IMR-90 (cell line): ENCODE measurements around the gene AKT2. TPM values are rescaled to one million over a fixed set of nuclear protein-coding genes. Genes with fewer than 3 reads are reported as not detected.

ENCODE experiments used
- ATAC-seq: fragments of 200-7000 bp; cut with Tn5 transposase; 2 replicates; pipeline ENCODE4 v1.9.1; 2020; ENCODE audit warnings: low read depth, mild to moderate bottlenecking, moderate library complexity
- BruUV-seq: library from RNA; stranded (reverse); fragments of 400-500 nt; replicated peaks from 2 replicates; lab custom pipeline; 2021; lab: Mats Ljungman, UMichigan
- CTCF ChIA-PET: fragments of 300-600 bp; formaldehyde crosslinking; extraction: SDS; loops from one replicate; lab custom pipeline; 2021; ENCODE audit warnings: antibody characterized with exemption; lab: Yijun Ruan, JAX
- POLR2A ChIA-PET: fragments of 300-600 bp; sonication (Branson Sonifier 250); formaldehyde crosslinking; loops from one replicate; lab custom pipeline; 2022; ENCODE audit warnings: antibody characterized with exemption; ENCODE audit not compliant: unreplicated experiment; lab: Charles Lee
- DNase-seq: peaks from one replicate; pipeline ENCODE4 v3.0.0; 2013
- H2AFZ ChIP-seq: replicated peaks from 2 replicates; pipeline ENCODE3; 2013; ENCODE audit warnings: low read length, mild to moderate bottlenecking; ENCODE audit not compliant: poor library complexity
- H2AK5ac ChIP-seq: 2 replicates; pipeline ENCODE4 v1.6.1; 2013; ENCODE audit warnings: low read depth, low read length, inconsistent platforms
- H2AK9ac ChIP-seq: replicated peaks from 2 replicates; pipeline ENCODE3; 2013; ENCODE audit warnings: mild to moderate bottlenecking, low read depth, low read length, moderate library complexity; ENCODE audit not compliant: poor library complexity
- H2BK120ac ChIP-seq: 2 replicates; pipeline ENCODE4 v1.6.1; 2013; ENCODE audit warnings: low read depth, low read length, inconsistent platforms
- H2BK15ac ChIP-seq: 3 replicates; pipeline ENCODE4 v1.6.1; 2013; ENCODE audit warnings: low read depth, low read length, inconsistent platforms
- H2BK20ac ChIP-seq: 2 replicates; pipeline ENCODE4 v1.6.1; 2013; ENCODE audit warnings: low read depth, mild to moderate bottlenecking, inconsistent platforms, low read length, moderate library complexity
- H2BK5ac ChIP-seq: 2 replicates; pipeline ENCODE4 v1.6.1; 2013; ENCODE audit warnings: mild to moderate bottlenecking, low read depth, low read length, inconsistent platforms; ENCODE audit not compliant: poor library complexity, severe bottlenecking
- H3K14ac ChIP-seq: replicated peaks from 2 replicates; pipeline ENCODE4 v1.6.1; 2013; ENCODE audit warnings: low read depth, low read length, inconsistent platforms
- H3K18ac ChIP-seq: 2 replicates; pipeline ENCODE4 v1.6.1; 2013; ENCODE audit warnings: low read depth, low read length, control low read depth
- H3K23ac ChIP-seq: 2 replicates; pipeline ENCODE4 v1.6.1; 2013; ENCODE audit warnings: low read depth, low read length, inconsistent platforms
- H3K27ac ChIP-seq: 2 replicates; pipeline ENCODE4 v1.5.1; 2013; ENCODE audit warnings: mild to moderate bottlenecking, control low read depth, low read length; ENCODE audit not compliant: insufficient read depth
- H3K27me3 ChIP-seq: 2 replicates; pipeline ENCODE4 v1.6.1; 2013; ENCODE audit warnings: low read length; ENCODE audit not compliant: control insufficient read depth, insufficient read depth
- H3K36me3 ChIP-seq: 2 replicates; pipeline ENCODE4 v1.6.1; 2013; ENCODE audit warnings: low read length, mixed read lengths; ENCODE audit not compliant: control insufficient read depth, insufficient read depth
- H3K4ac ChIP-seq: 2 replicates; pipeline ENCODE4 v1.6.1; 2013; ENCODE audit warnings: low read depth, low read length, inconsistent platforms
- H3K4me1 ChIP-seq: 2 replicates; pipeline ENCODE4 v1.6.1; 2013; ENCODE audit warnings: low read length, mixed read lengths; ENCODE audit not compliant: control insufficient read depth, insufficient read depth
- H3K4me2 ChIP-seq: 2 replicates; pipeline ENCODE4 v1.6.1; 2013; ENCODE audit warnings: low read depth, mild to moderate bottlenecking, control low read depth, low read length, moderate library complexity
- H3K4me3 ChIP-seq: 2 replicates; pipeline ENCODE4 v1.5.1; 2013; ENCODE audit warnings: low read depth, mild to moderate bottlenecking, control low read depth, low read length, moderate library complexity; ENCODE audit not compliant: insufficient read depth
- H3K56ac ChIP-seq: 2 replicates; pipeline ENCODE4 v1.6.1; 2013; ENCODE audit warnings: low read length, inconsistent platforms; ENCODE audit not compliant: insufficient read depth; ENCODE audit errors: extremely low read depth
- H3K79me1 ChIP-seq, 2 experiments: 2 replicates each; pipeline ENCODE4 v1.6.1; 2013; ENCODE audit warnings: low read length in 2 of 2, inconsistent platforms in 1 of 2, low read depth in 1 of 2
- H3K9ac ChIP-seq: 2 replicates; pipeline ENCODE4 v1.6.1; 2013; ENCODE audit warnings: low read depth, low read length, control low read depth
- H3K9me1 ChIP-seq: 2 replicates; pipeline ENCODE4 v1.6.1; 2013; ENCODE audit warnings: low read length, inconsistent platforms; ENCODE audit not compliant: insufficient read depth
- H3K9me3 ChIP-seq: 2 replicates; pipeline ENCODE4 v1.6.1; 2013; ENCODE audit warnings: low read length; ENCODE audit not compliant: control insufficient read depth, insufficient read depth
- H4K20me1 ChIP-seq: 2 replicates; pipeline ENCODE4 v1.6.1; 2013; ENCODE audit warnings: low read length, inconsistent platforms; ENCODE audit not compliant: insufficient read depth
- H4K5ac ChIP-seq: 2 replicates; pipeline ENCODE4 v1.6.1; 2013; ENCODE audit warnings: mild to moderate bottlenecking, low read depth, low read length, control low read depth
- H4K8ac ChIP-seq, 2 experiments: 2 replicates each; pipeline ENCODE4 v1.6.1; 2013; ENCODE audit warnings: low read depth in 2 of 2, low read length in 2 of 2, control low read depth in 1 of 2, inconsistent platforms in 1 of 2
- H4K91ac ChIP-seq: 2 replicates; pipeline ENCODE4 v1.6.1; 2013; ENCODE audit warnings: low read depth, low read length, inconsistent platforms; ENCODE audit not compliant: insufficient read depth
- RAD21 ChIP-seq: IDR thresholded peaks from 2 replicates; pipeline ENCODE4 v1.6.1; 2012; ENCODE audit warnings: low read length, improper control_type of control experiment
- WGBS, 2 experiments: methylation state at CpG; one replicate each; pipeline versions ENCODE4 v1.1.5 to v1.1.7; 2013; ENCODE audit warnings: missing lambda C conversion rate in 2 of 2; ENCODE audit not compliant: insufficient read length in 1 of 2; ENCODE audit errors: extremely low coverage in 2 of 2; 5-methylcytosine and 5-hydroxymethylcytosine counted together
- dilution Hi-C: fragments of 300-500 bp; cut with HindIII; formaldehyde crosslinking; loops from one replicate; pipeline ENCODE4 v1.14.3; 2018; ENCODE audit warnings: low sequenced_read_pairs; ENCODE audit not compliant: unreplicated experiment
- in situ Hi-C: fragments of 300-500 bp; cut with MboI; formaldehyde crosslinking; loops from 3 replicates; pipeline ENCODE4 v1.14.3; 2019; ENCODE audit warnings: low sequenced_read_pairs, inconsistent platforms, mixed read lengths
- intact Hi-C: fragments of 100-400 bp; cut with micrococcal nuclease; formaldehyde crosslinking; loops from 2 replicates; pipeline ENCODE4 v1.10.0; 2022
- polyA plus RNA-seq, 3 experiments: library from polyadenylated mRNA; depleted of rRNA; stranded (reverse); fragments of >200 nt; gene quantifications; 2 replicates each; pipeline ENCODE4 v1.2.3, GENCODE V29; 2012; ENCODE audit warnings: low replicate concordance in 1 of 3
- total RNA-seq: library from RNA; depleted of rRNA; stranded (reverse); fragments of >200 nt; gene quantifications from 2 replicates; pipeline ENCODE4 v1.2.3, GENCODE V29; 2012
- TF ChIP-seq, protein P1 (sequence below): fragments of 150-350 bp; IDR thresholded peaks from 2 replicates; pipeline ENCODE4 v1.6.1; 2016; ENCODE audit warnings: low read depth, mild to moderate bottlenecking, low read length, moderate library complexity, borderline replicate concordance
- TF ChIP-seq, protein P2 (sequence below): conservative IDR thresholded peaks from 2 replicates; pipeline ENCODE4 v1.5.1; 2012; ENCODE audit warnings: mild to moderate bottlenecking, low read depth, low read length, improper control_type of control experiment

Gene AKT2
- total and polyA plus RNA-seq, 2 of the 4 experiments (the other 2 are of a cell fraction): 61.5 to 104 TPM

DNA sequence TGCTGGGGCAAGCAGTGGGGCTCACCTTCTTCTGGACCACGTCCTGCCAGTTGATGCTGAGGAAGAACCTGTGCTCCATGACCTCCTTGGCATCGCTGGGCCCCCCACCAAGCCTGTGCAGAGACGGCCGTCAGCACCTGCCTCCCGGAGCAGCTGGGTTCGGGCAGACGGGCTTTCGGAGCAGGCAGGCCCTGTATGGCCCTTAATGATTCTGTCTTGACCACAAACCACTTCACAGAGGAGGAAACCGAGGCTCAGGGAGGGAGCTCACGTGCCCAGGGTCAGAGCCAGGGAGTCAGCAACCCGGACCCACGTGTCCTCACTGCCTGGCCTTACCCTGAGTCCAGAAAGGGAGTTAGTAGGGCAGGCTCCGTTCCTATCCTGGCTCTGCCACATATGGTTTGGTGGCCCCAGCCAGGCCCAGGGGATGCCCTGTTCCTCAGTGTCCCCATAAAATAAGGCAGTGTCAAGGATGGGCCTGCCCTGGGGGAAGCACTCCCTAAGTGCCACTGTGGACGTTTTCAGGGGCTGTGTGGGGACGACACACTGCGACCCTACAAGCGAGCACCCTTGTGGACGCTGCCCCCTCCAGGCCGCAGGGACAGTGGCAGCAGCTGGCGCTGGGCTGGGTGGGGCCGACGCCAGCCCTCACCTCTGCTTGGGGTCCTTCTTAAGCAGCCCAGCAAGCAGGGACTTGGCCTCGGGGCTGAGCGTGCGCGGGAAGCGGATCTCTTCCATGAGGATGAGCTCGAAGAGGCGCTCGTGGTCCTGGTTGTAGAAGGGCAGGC lies 49.7 kb downstream of the AKT2 start:
- CTCF ChIA-PET: no interaction called here
- H3K9ac ChIP-seq: no peak overlapping the region
- H2BK20ac ChIP-seq: no peak overlapping the region
- no peak overlapping the region for H2BK15ac ChIP-seq
- H2BK5ac ChIP-seq: no peak overlapping the region
- TF ChIP-seq, protein P1, sequence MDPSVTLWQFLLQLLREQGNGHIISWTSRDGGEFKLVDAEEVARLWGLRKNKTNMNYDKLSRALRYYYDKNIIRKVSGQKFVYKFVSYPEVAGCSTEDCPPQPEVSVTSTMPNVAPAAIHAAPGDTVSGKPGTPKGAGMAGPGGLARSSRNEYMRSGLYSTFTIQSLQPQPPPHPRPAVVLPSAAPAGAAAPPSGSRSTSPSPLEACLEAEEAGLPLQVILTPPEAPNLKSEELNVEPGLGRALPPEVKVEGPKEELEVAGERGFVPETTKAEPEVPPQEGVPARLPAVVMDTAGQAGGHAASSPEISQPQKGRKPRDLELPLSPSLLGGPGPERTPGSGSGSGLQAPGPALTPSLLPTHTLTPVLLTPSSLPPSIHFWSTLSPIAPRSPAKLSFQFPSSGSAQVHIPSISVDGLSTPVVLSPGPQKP: no peak
- TF ChIP-seq, protein P2, sequence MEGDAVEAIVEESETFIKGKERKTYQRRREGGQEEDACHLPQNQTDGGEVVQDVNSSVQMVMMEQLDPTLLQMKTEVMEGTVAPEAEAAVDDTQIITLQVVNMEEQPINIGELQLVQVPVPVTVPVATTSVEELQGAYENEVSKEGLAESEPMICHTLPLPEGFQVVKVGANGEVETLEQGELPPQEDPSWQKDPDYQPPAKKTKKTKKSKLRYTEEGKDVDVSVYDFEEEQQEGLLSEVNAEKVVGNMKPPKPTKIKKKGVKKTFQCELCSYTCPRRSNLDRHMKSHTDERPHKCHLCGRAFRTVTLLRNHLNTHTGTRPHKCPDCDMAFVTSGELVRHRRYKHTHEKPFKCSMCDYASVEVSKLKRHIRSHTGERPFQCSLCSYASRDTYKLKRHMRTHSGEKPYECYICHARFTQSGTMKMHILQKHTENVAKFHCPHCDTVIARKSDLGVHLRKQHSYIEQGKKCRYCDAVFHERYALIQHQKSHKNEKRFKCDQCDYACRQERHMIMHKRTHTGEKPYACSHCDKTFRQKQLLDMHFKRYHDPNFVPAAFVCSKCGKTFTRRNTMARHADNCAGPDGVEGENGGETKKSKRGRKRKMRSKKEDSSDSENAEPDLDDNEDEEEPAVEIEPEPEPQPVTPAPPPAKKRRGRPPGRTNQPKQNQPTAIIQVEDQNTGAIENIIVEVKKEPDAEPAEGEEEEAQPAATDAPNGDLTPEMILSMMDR: peak; percentile 25; the same call in 1 of the 2 replicates
- 0 out of 2 replicates have a peak, but pooled peaks have one; percentile 17 for TF ChIP-seq RAD21
- 83% methylated on average over 16 of the region's 30 CpGs; no CpG with 5 or more reads in 1 of the 2 experiments for WGBS, 2 experiments
- no peak overlapping the region for H2BK120ac ChIP-seq
- no peak for ATAC-seq
- H3K9me1 ChIP-seq: peaks cover 13% of the 10 kb centered on the region
- H3K27ac ChIP-seq: no peak overlapping the region
- no peak overlapping the region for H3K4ac ChIP-seq
- no peak overlapping the region for H3K14ac ChIP-seq
- no peak overlapping the region for H2AK9ac ChIP-seq
- H3K18ac ChIP-seq: no peak overlapping the region
- H3K27me3 ChIP-seq: no peaks in the 10 kb centered on the region
- dilution Hi-C loops (no loop called here), in situ Hi-C loops (no loop called here), intact Hi-C loops (no loop called here)
- no peaks in the 10 kb centered on the region; the same call in 1 of the 2 replicates for H4K20me1 ChIP-seq
- peaks cover 4 to 13% of the 10 kb centered on the region in 2 experiments; a peak in 1 of 4 replicates for H3K79me1 ChIP-seq
- no peak overlapping the region for H4K8ac ChIP-seq
- H3K4me3 ChIP-seq: no peak overlapping the region
- H4K91ac ChIP-seq: no peak overlapping the region
- BruUV-seq: no TSS peak
- H3K56ac ChIP-seq: no peak overlapping the region
- no peak overlapping the region for H3K4me2 ChIP-seq
- no peaks in the 10 kb centered on the region for H3K9me3 ChIP-seq
- no peak for DNase-seq
- peaks cover 11% of the 10 kb centered on the region for H3K4me1 ChIP-seq
- H3K36me3 ChIP-seq: peaks cover 57% of the 10 kb centered on the region
- H3K23ac ChIP-seq: no peak overlapping the region
- H2AFZ ChIP-seq: no peak overlapping the region
- H2AK5ac ChIP-seq: no peak overlapping the region
- POLR2A ChIA-PET: no interaction called here
- no peak overlapping the region for H4K5ac ChIP-seq
